Measurements from ENCODE around the gene OTOR. TPM values are rescaled to one million over a fixed set of nuclear protein-coding genes. Genes with fewer than 3 reads are reported as not detected.
A peak's percentile ranks its signal among the peaks of the same experiment; 100 is the strongest.

Gene OTOR
- total RNA-seq, 1 experiment from 2014 or later, result not detected

DNA sequence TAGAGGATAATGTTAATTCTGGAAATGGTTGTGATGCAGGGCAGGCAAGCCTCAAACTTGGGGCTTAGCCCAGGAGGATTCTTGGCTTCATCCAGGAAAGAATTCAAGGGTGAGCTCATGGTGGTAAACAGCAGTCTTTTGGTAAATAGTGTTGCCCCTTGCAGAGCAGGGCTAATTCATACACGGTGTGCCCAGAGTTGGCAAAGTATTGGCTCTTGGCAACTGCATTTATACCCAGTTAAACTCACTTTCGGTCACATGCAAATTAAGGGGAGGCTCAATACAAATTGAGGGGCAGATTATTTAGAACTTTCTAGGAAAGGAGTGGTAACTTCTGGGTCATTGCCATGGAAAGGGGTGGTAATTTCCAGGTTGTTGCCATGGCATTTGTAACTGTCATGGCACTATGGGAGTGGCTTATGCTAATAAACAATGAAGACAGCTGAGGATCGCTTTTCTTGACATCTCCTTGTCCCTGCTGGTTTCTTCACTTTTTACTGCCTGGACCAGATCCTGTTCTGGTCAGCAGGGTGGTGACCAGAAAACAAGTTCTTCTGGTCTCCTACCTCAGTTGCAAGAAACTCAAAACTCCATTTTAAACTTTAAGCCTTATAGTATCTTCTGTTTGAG is 3.9 kb upstream of the OTOR start:
- H3K9ac ChIP-seq (ENCODE audit: extremely low read depth, insufficient read length, low read length), result no peak overlapping the region
- no peak overlapping the region for H3K4me3 Mint-ChIP-seq

More for the DNA sequence above, 3.9 kb upstream of the OTOR start:
- no peaks in the 10 kb centered on the region for H3K79me2 ChIP-seq (ENCODE audit: insufficient read depth, low read length)
- no peak overlapping the region for H3K14ac ChIP-seq (ENCODE audit: insufficient read depth, low read length)
- no peaks in the 10 kb centered on the region for H3K4me1 Mint-ChIP-seq
- no peaks in the 10 kb centered on the region for H3K79me1 ChIP-seq (ENCODE audit: insufficient read depth, low read depth, low read length, poor library complexity, severe bottlenecking)
- no peaks in the 10 kb centered on the region for H3K27me3 ChIP-seq (ENCODE audit: insufficient read depth, low read length)
- H2BK120ac ChIP-seq (ENCODE audit: low read depth, low read length, poor library complexity, severe bottlenecking), result no peak overlapping the region
- no peak for DNase-seq
- H3K9me3 ChIP-seq (ENCODE audit: control insufficient read depth, low read depth, low read length), result no peaks in the 10 kb centered on the region
- no peak overlapping the region for H3K56ac ChIP-seq (ENCODE audit: insufficient read length, low read depth, low read length)
- WGBS (ENCODE audit: extremely low coverage, insufficient read length, low lambda C conversion rate), result no CpG with 5 or more reads among the region's 3 CpGs
- H3K4me2 ChIP-seq (ENCODE audit: insufficient read depth, insufficient read length, low read length), result no peak overlapping the region
- no peak overlapping the region for H2AFZ ChIP-seq (ENCODE audit: low read length)
- H3K27ac Mint-ChIP-seq, result 0 out of 7 replicates have a peak overlapping the region, but pooled peaks of 1 of the 3 experiments have one; percentile 49
- no peak overlapping the region for H3K18ac ChIP-seq (ENCODE audit: insufficient read length, low read depth, low read length)
- no peak overlapping the region for H4K91ac ChIP-seq (ENCODE audit: insufficient read length, low read depth, low read length)
- no peaks in the 10 kb centered on the region for H4K20me1 ChIP-seq (ENCODE audit: control insufficient read depth, insufficient read depth, insufficient read length)
- H3K4me1 ChIP-seq (ENCODE audit: insufficient read depth, low read length), result no peaks in the 10 kb centered on the region
- no peak overlapping the region for H2BK15ac ChIP-seq (ENCODE audit: low read depth, low read length)
- no peak overlapping the region for H3K23ac ChIP-seq (ENCODE audit: insufficient read length, low read depth, low read length)
- H2BK5ac ChIP-seq (ENCODE audit: insufficient read length, low read length), result no peak overlapping the region
- no peak overlapping the region for H2BK20ac ChIP-seq (ENCODE audit: low read depth, low read length, poor library complexity, severe bottlenecking)
- H4K5ac ChIP-seq (ENCODE audit: insufficient read length, low read depth, low read length), result no peak overlapping the region
- H2BK12ac ChIP-seq (ENCODE audit: insufficient read length, low read depth, low read length), result no peak overlapping the region
- TF ChIP-seq, protein P1, sequence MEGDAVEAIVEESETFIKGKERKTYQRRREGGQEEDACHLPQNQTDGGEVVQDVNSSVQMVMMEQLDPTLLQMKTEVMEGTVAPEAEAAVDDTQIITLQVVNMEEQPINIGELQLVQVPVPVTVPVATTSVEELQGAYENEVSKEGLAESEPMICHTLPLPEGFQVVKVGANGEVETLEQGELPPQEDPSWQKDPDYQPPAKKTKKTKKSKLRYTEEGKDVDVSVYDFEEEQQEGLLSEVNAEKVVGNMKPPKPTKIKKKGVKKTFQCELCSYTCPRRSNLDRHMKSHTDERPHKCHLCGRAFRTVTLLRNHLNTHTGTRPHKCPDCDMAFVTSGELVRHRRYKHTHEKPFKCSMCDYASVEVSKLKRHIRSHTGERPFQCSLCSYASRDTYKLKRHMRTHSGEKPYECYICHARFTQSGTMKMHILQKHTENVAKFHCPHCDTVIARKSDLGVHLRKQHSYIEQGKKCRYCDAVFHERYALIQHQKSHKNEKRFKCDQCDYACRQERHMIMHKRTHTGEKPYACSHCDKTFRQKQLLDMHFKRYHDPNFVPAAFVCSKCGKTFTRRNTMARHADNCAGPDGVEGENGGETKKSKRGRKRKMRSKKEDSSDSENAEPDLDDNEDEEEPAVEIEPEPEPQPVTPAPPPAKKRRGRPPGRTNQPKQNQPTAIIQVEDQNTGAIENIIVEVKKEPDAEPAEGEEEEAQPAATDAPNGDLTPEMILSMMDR (conservative IDR thresholded peaks at IDR 0.05), result no peak
- no peak overlapping the region for H3K4ac ChIP-seq (ENCODE audit: low read depth, low read length)
- H3K9me3 Mint-ChIP-seq, result no peaks in the 10 kb centered on the region; a peak in 1 of 5 replicates
- H3K27me3 Mint-ChIP-seq (ENCODE audit: low read depth), result no peaks in the 10 kb centered on the region; the same call in 1 of the 2 replicates
- no peak overlapping the region for H2AK5ac ChIP-seq (ENCODE audit: insufficient read length, low read length)
- H3K27ac ChIP-seq (ENCODE audit: insufficient read length, low read depth, low read length), result no peak overlapping the region
- no peaks in the 10 kb centered on the region for H3K23me2 ChIP-seq (ENCODE audit: insufficient read length, low read depth, low read length, poor library complexity, severe bottlenecking)
- no peak overlapping the region for H4K8ac ChIP-seq (replicated peaks; ENCODE audit: insufficient read length, low read depth, low read length)
- peaks cover 6 to 21% (median 20%) of the 10 kb centered on the region in 3 experiments; a peak in 6 of 7 replicates for H3K36me3 Mint-ChIP-seq (ENCODE audit: insufficient read depth in 1 of 3, low read depth in 3 of 3)
- H3T11ph ChIP-seq (ENCODE audit: low read length), result no peak overlapping the region

Data from H9 (cell line).